OCI-LY7 (cell line): ENCODE measurements around the gene HMG20A. TPM values are rescaled to one million over a fixed set of nuclear protein-coding genes. Genes with fewer than 3 reads are reported as not detected.

Source experiments
- BruUV-seq: library from RNA; stranded (reverse); fragments of 400-500 nt; replicated peaks from 2 replicates; lab custom pipeline; 2021; lab: Mats Ljungman, UMichigan
- CTCF ChIA-PET: fragments of 300-600 bp; sonication (Branson Sonifier 250); formaldehyde crosslinking; loops from one replicate; lab custom pipeline; 2022; ENCODE audit warnings: antibody characterized with exemption; ENCODE audit not compliant: unreplicated experiment; lab: Charles Lee
- POLR2A ChIA-PET: fragments of 300-600 bp; sonication (Branson Sonifier 250); formaldehyde crosslinking; loops from one replicate; lab custom pipeline; 2022; ENCODE audit warnings: antibody characterized with exemption; lab: Charles Lee
- DNase-seq: peaks from one replicate; pipeline ENCODE4 v3.0.0-alpha.2; 2015; ENCODE audit warnings: low spot score
- H2AFZ ChIP-seq: fragments of 200-600 bp; sonication (generic), shearing (Covaris generic); 2 replicates; pipeline ENCODE4 v1.6.1; 2014; ENCODE audit warnings: mild to moderate bottlenecking, antibody characterized with exemption, low read length, moderate library complexity
- H3K27ac ChIP-seq: fragments of 200-600 bp; sonication (generic); 2 replicates; pipeline ENCODE4 v1.5.1; 2014; ENCODE audit warnings: mixed run types, low read depth, mild to moderate bottlenecking, moderate library complexity, low read length, inconsistent platforms; ENCODE audit not compliant: poor library complexity, severe bottlenecking
- H3K36me3 ChIP-seq: fragments of 200-600 bp; sonication (generic); 2 replicates; pipeline ENCODE4 v1.6.1; 2014; ENCODE audit warnings: mild to moderate bottlenecking, antibody characterized with exemption, low read length, moderate library complexity, mixed read lengths; ENCODE audit not compliant: insufficient read depth
- H3K4me1 ChIP-seq: fragments of 200-600 bp; sonication (generic); 2 replicates; pipeline ENCODE4 v1.5.1; 2014; ENCODE audit warnings: mild to moderate bottlenecking, low read length; ENCODE audit not compliant: insufficient read depth, poor library complexity, severe bottlenecking
- H3K4me2 ChIP-seq: fragments of 200-600 bp; sonication (generic); 2 replicates; pipeline ENCODE4 v1.6.1; 2014; ENCODE audit warnings: mild to moderate bottlenecking, low read length
- H3K4me3 ChIP-seq: fragments of 200-600 bp; sonication (generic); 2 replicates; pipeline ENCODE4 v1.5.1; 2014; ENCODE audit warnings: mild to moderate bottlenecking, low read depth, low read length; ENCODE audit not compliant: poor library complexity, severe bottlenecking
- H3K79me2 ChIP-seq: fragments of 200-600 bp; sonication (generic); 2 replicates; pipeline ENCODE4 v1.6.1; 2016; ENCODE audit warnings: low read depth, mild to moderate bottlenecking, low read length, moderate library complexity, mixed read lengths; ENCODE audit not compliant: insufficient read depth
- H3K9me2 ChIP-seq: fragments of 200-600 bp; sonication (generic); 2 replicates; pipeline ENCODE4 v1.6.1; 2016; ENCODE audit warnings: mild to moderate bottlenecking, low read length, mixed read lengths; ENCODE audit not compliant: insufficient read depth
- H3K9me3 ChIP-seq: fragments of 200-600 bp; sonication (generic); 2 replicates; pipeline ENCODE4 v1.6.1; 2014; ENCODE audit warnings: mild to moderate bottlenecking, mixed run types, low read length, mixed read lengths
- H4K20me1 ChIP-seq: fragments of 200-600 bp; sonication (generic); 2 replicates; pipeline ENCODE4 v1.6.1; 2014; ENCODE audit warnings: mild to moderate bottlenecking, antibody characterized with exemption, low read length, moderate library complexity, mixed read lengths; ENCODE audit not compliant: insufficient read depth
- CTCF ChIP-seq: fragments of 200-600 bp; sonication (generic); conservative IDR thresholded peaks from 2 replicates; pipeline ENCODE4 v1.5.1; 2014; ENCODE audit warnings: mild to moderate bottlenecking, antibody characterized with exemption, low read length, moderate library complexity, mixed read lengths
- EZH2phosphoT487 ChIP-seq: fragments of 200-600 bp; sonication (generic); IDR thresholded peaks from 2 replicates; pipeline ENCODE4 v1.6.1; 2018; ENCODE audit warnings: low read depth, borderline replicate concordance, mild to moderate bottlenecking, mixed run types, antibody characterized with exemption, low read length, moderate library complexity, mixed read lengths
- intact Hi-C: fragments of 100-400 bp; cut with micrococcal nuclease; formaldehyde crosslinking; loops from one replicate; pipeline ENCODE4 v1.10.0; 2022; ENCODE audit not compliant: unreplicated experiment
- total RNA-seq, 2 experiments: library from RNA; depleted of rRNA in 1 of 2; stranded (reverse); fragments of >200 nt in 1 of 2; shearing (Covaris generic) in 1 of 2; gene quantifications; 2 replicates each; pipeline ENCODE4 v1.2.3, GENCODE V29; 2014 to 2022

The HMG20A gene
- total RNA-seq, 2 experiments from 2014 or later: 29.1 to 49.9 TPM

- no peak overlapping the region for H3K4me2 ChIP-seq
- intact Hi-C loops: no loop called here
- H3K4me3 ChIP-seq: no peak overlapping the region
- no peaks in the 10 kb centered on the region for H3K4me1 ChIP-seq
- H4K20me1 ChIP-seq: no peaks in the 10 kb centered on the region; the same call in 1 of the 2 replicates
- no peaks in the 10 kb centered on the region for H3K9me2 ChIP-seq
- ChIA-PET CTCF (no interaction called here), POLR2A (interaction anchor here (0.7 kb wide), 3 partner anchors 168 to 305 kb away, joined by 3 to 4 read pairs (median 4); no protein-coding TSS in a partner anchor)
- TF ChIP-seq CTCF (no peak), EZH2phosphoT487 (no peak)
- no peak overlapping the region for H2AFZ ChIP-seq
- no peaks in the 10 kb centered on the region for H3K9me3 ChIP-seq
- no TSS peak for BruUV-seq
- no peak overlapping the region for H3K27ac ChIP-seq
- DNase-seq: no peak
- H3K79me2 ChIP-seq: no peaks in the 10 kb centered on the region
- peaks cover 43% of the 10 kb centered on the region for H3K36me3 ChIP-seq
Observed at GRCh38 chr15:77486542-77487468, 66.1 kb downstream of the HMG20A start.

DNA sequence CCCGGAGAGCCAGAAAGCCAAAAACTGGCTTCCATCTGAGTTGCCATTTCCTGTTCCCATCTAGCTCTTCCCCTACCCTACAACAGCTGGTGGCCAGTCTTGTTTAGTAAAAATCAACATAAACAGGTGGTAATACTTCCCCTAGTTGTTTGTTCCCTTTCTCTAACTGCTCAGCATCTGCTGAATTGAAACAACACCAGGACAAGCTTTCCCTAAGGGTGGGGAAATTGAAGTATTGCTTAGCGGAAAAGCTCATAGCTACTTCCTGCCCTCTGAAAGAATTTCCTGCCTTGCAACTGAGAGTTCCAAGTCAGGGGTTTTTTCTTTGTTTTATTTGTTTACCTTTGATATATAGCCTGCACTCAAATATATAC lies 66.8 kb downstream of the HMG20A start:
- intact Hi-C loops: no loop called here
- H3K27ac ChIP-seq: no peak overlapping the region
- no peak overlapping the region for H2AFZ ChIP-seq
- no TSS peak for BruUV-seq
- H3K4me3 ChIP-seq: no peak overlapping the region
- no peaks in the 10 kb centered on the region for H3K4me1 ChIP-seq
- H3K9me3 ChIP-seq: no peaks in the 10 kb centered on the region
- TF ChIP-seq EZH2phosphoT487: no peak
- no peak for TF ChIP-seq CTCF
- H3K9me2 ChIP-seq: no peaks in the 10 kb centered on the region
- no peak for DNase-seq
- H3K36me3 ChIP-seq: peaks cover 37% of the 10 kb centered on the region
- ChIA-PET CTCF (no interaction called here), POLR2A (interaction anchor here (0.7 kb wide), 2 partner anchors 169 to 253 kb away, joined by 3 to 4 read pairs; no protein-coding TSS in a partner anchor)
- no peak overlapping the region for H3K4me2 ChIP-seq
- no peaks in the 10 kb centered on the region; the same call in 1 of the 2 replicates for H4K20me1 ChIP-seq
- no peaks in the 10 kb centered on the region for H3K79me2 ChIP-seq
